ENCODE measurements around the gene CDKN1A.
"Not testable (repeated sequence)": the region's sequence is repeated elsewhere in the genome, so short reads cannot be mapped to it uniquely, and the experiment has no call there.

CDKN1A gene

DNA sequence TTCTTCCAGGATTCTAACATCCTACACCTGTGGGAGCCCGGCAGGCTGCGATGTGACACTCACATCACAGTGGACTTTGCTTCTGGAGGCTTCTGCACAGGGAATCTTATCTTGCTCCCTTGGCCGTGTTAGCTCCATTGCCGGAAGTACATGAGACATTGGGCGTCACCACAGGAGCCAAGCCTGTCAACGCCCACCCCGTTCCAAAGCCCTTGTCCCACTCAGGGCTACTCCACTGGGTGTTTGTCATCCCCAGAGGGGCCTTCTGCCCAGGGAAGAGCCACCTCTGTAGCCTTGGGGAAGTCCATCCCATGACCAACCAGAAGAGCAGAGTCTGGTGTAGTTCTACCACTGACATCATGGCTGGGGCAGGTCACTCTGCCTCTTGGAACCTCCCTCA, 20.8 kb downstream of the CDKN1A start:
- no peak for DNase-seq

DNA sequence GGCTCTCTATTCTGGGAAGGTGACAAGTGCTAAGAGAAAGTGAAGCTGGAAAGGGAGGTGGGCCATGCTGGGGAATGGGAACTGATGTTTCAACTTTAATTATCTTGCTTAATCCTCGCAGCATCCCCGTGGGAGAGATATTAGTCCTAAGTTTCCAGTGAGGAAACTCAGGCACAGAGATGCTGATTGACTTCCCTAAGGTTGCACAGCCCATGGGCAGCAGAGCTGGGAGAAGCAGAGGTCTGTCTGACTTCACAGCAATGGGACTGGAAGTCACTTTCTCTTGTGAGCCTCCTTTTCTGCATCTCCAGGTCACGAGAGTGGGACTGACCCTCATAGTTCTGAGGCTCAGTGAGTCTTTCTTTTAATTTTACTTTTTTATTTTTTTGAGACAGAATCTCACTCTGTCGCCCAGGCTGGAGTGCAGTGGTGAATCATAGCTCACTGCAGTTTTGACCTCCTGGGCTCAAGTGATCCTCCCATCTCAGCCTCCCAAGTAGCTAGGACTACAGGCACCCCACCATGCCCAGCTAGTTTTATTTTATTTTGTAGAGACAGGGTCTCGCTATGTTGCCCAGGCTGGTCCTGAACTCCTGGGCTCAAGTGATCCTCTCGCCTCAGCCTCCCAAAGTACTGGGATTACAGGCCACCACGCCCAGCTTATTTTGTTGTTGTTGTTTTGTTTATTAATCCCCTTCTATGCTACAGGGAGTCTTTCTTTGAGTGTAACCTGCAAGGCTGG, 21.7 kb downstream of the CDKN1A start:
- no peak for DNase-seq

GRCh38 chr6:36700831-36701230, 22.3 kb downstream of the CDKN1A start:
- no peak for DNase-seq

DNA sequence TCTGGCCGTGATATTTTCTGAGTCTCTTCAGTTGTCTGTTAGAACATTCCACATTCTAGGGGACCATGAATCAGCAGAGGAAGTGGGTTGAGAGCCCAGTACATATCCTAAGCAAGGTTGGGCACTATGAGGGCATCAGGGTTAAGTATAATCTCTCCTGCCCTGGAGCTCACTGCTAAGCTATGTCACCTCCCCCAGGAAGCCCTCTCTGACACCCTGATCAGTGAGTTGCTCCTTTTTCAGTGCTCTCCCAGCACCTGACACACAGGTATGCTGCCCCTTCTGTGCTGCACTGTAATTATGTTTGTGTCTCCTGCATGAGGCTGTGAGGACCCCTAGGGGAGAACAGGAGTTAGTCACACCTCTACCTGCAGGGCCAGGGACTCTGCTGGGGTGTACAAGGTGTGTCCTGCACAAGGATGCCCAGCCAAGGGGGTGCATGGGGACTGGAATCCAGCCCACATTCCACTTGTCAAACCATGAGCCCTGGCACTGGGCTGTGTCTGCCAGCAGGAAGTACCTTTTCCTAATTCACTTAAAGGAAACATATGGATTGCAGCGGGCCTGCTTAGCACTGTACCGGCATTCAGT, 23.0 kb downstream of the CDKN1A start:
- no peak for DNase-seq

- DNase-seq = no peak
Measured at GRCh38 chr6:36702656-36703055, 24.1 kb downstream of the CDKN1A start.

- DNase-seq = no peak
Measured at GRCh38 chr6:36703081-36703606, 24.6 kb downstream of the CDKN1A start.

GRCh38 chr6:36703982-36704381, 25.5 kb downstream of the CDKN1A start:
- no peak for DNase-seq

- DNase-seq = not testable (repeated sequence)
Measured at GRCh38 chr6:36704961-36705577, 26.6 kb downstream of the CDKN1A start.

GRCh38 chr6:36706339-36706738, 27.8 kb downstream of the CDKN1A start:
- DNase-seq = no peak

DNA sequence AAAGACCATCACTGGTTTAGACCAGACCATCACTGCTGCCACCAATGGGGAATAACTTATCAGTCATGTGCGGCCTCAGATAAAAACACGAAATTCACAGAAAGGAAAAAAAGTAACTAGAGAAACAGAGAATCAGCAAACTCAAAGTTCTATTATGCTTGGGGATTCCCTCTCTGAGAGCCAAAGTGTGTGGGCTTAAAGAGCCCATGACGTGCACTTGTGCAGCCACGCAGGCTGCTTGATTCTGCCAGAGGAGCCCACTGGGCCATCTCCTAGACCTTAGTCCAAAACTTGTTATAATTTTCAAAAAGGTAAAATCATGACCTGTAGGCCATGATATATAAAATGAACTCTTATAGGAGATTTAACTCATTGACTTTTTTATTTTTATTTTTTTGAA, 34.3 kb downstream of the CDKN1A start:
- DNase-seq = no peak

DNA sequence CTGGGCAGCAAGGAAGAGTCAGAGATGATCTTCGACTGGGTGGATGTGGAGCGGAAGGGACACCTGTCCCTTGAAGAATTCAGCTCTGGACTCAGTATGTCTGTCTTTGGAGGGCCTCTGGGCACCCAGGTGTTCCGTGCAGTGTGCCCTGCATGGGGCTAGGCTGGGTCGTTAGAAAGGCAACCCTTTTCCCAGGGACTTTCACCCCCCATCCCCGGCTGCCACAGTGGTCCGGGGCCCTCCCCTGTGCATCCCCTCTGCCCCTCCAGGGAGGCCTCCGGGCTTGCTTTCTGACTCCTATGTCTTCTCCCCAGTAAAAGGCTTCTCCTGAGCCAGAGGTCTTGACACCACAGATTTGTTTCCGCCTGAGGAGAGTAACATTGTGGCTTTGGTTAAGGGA, 35.3 kb downstream of the CDKN1A start:
- no peak for DNase-seq

DNA sequence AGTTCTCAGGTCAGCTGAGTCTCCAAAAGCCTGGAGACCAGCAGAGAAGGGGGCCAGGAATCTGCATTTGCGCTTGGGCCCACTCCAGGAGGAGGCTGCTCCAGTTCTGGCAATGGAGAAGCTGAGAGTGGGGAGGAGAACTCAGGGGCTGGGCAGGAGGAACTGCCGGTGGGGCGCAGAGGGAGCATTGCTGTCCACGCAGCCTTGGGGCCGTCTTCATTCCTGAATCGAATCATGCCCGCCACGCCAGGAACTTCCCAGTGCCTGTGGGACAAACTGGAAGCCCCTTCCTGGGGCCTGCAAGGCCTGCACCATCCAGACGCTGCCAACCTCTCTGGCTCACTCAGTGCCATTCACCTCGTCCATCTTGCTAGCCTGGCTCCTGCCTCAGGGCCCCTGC, 36.0 kb downstream of the CDKN1A start:
- DNase-seq = no peak

GRCh38 chr6:36715469-36715868, 37.0 kb downstream of the CDKN1A start:
- no peak for DNase-seq

DNA sequence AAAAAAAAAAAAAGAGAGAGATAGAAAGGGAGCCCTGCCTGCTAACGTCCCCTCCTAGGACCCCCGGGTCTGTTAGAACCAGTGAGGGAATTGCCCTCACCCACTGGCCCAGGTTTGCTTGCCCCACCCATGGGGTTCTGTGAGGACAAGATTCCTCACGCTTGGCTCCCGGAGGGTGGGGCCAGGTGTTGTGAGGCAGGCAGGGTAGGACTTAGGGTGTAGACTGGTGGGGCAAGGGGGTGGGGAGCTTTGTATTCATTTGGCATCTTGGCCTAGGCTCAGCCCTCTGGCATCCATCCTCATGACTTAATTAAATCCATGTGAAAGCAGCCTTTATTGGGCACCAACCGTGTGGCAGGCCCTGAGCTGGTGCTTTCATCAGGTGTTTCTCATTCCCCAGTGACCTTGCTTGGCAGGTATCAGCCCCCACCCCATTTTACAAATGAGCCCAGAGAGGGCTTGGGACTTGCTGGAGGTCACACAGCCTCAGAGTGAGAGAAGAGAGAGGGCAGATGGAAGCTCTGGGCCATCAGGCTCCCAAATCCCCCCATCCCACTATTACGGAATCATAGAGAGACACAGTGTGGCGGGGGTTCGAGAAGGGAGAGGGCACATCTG, 38.1 kb downstream of the CDKN1A start:
- DNase-seq = no peak

DNA sequence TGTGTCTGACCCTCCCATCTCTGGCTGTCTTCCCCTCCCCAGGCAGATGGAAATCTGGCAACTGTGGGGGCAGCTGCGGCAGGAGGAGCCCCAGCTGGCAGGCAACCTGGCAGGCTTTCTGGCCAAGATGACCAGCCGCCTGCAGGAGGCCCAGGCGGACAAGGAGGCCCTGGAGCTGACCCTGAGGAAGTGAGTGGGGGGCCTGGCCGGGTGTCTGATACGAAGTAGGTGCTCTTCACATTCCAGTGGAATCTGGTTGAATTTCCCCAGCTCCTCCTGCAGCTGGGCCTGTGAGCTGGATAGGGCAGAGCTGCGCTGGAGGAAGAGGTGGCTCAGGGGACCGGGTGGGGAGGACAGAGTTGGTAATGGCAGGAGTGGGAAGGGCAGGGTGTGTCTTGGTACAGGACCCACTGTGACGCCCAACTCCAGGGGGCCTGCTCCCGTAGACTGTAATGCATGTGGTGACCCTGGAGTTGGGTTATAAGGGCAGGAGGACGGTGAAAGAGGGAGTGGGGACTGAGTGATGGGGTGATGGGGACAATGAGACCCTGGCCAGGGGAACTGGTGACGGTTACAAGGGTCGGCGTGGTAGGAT, 38.8 kb downstream of the CDKN1A start:
- DNase-seq = no peak

DNA sequence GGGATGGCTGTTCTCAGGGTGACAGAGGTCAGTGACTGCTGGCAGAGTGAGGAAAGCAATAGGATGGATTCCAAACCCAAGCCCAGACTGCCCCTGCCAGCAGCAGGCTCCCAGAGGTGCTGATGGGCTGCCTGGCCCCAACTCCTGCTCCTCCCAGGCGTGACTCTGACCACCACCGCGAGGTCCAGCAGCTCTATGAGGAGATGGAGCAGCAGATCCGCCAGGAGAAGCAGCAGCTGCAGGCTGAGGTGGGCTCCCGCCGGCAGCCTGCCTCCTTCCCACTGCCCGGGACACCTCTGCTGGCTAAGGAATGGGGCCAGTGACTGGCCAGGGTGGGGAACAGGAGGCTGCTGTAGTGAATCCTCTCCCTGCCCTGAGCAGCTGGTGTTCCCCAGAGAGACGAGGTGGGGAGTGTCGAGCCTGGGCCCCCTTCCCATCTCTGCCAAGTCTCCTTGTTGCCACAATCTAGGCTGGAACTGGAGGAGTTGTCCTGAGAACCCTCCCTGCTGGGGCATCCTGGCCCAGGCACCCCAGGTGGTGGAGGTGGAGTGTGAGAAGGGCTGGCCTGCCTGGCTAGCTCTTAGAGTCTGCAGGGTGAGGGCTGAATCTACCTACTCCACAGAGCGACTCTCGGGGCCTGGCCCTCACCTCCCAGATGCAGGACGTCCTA, 39.5 kb downstream of the CDKN1A start:
- DNase-seq = no peak

GRCh38 chr6:36718560-36718959, 40.0 kb downstream of the CDKN1A start:
- DNase-seq = no peak

DNA sequence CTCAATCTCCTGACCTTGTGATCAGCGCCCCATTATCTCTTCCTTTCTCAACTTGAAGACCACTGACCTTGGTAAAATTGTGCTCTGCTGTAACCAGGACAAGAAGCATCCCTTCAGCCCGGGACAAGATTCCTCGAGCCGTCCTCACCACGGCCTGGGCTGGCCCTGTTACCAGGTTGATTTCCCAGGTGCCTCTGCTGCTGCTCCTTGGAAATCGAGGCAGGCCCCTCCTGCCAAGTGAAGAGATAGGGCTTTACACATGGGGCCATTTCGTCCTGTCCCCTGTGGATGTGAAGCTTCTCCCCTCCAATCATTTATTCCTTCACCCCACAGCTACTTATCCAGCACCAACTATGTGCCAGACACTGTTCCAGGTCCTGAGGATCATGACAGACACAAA, 40.6 kb downstream of the CDKN1A start:
- no peak for DNase-seq

DNA sequence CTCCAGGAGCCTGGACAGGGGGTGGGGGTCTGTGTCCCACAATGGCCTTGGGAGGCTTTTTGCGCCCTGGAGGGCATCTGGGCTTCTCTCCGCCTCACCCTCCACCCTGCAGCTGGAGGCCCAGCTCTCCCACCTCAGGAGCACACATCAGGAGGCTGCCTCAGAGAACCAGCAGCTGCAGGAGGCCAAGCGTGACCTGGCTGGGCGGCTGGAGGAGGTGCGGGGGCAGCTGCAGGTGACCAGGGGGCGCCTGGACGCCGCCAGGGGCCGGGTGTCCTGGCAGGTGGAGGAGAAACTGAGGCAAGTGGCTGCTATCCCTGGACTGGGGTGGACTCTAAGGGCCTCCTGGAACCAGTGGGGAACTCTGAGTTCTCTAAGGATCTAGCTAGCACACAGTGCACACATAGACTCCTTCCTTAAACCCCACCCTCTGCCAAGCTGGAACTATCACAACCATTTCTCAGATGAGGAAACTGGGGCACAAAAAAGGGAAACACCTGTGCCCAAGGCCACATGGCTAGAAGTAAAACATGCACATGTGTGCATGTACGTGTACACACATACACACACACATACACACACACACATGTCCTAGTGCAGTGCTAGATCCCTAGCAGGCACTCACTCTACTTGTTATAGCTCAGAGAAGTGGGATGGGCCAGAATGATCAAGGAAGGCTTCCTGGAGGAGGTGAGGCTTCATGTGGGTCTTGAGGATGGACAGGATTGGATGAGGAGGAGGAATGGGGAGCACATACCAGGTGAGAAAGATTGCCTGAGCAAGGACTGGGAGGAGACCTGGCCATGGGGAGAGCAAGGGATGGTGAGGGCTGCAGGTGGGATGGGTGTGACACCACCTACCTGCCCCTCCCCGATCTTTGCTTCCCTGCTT, 42.0 kb downstream of the CDKN1A start:
- no peak for DNase-seq

- no peak for DNase-seq
Measured at GRCh38 chr6:36721369-36722140, 43.0 kb downstream of the CDKN1A start.

DNA sequence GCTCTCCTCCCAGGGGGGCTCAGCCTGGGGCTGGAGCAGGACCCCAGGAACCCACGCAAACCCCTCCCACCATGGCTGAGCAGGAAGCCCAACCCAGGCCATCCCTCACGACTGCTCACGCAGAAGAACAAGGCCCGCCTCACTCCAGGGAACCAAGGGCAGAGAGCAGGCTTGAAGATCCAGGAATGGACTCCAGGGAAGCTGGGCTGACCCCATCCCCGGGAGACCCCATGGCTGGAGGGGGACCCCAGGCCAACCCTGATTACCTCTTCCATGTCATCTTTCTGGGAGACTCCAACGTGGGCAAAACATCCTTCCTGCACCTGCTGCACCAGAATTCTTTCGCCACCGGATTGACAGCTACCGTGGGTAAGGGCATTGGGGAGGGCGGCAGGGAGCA, 43.9 kb downstream of the CDKN1A start:
- no peak for DNase-seq
